Hepatocyte (in vitro differentiated cells): Measurements from ENCODE around the gene ASZ1. TPM values are rescaled to one million over a fixed set of nuclear protein-coding genes. Genes with fewer than 3 reads are reported as not detected.

Experiments used
- DNase-seq: peaks from one replicate; pipeline ENCODE4 v3.0.0-alpha.2; 2016; ENCODE audit warnings: low spot score
- H2AFZ ChIP-seq: fragments of 200-600 bp; sonication (generic); 2 replicates; pipeline ENCODE4 v1.6.0; 2016; ENCODE audit warnings: antibody characterized with exemption, mild to moderate bottlenecking
- H3K27ac ChIP-seq: fragments of 200-600 bp; sonication (generic); 2 replicates; pipeline ENCODE4 v1.5.1; 2016; ENCODE audit warnings: mild to moderate bottlenecking
- H3K27me3 ChIP-seq: fragments of 200-600 bp; sonication (generic); 2 replicates; pipeline ENCODE4 v1.6.1; 2016
- H3K36me3 ChIP-seq: fragments of 200-600 bp; sonication (generic); replicated peaks from 2 replicates; pipeline ENCODE4 v1.5.1; 2016; ENCODE audit warnings: low read depth; ENCODE audit not compliant: insufficient read depth
- H3K4me1 ChIP-seq: fragments of 200-600 bp; sonication (generic); 2 replicates; pipeline ENCODE4 v1.5.1; 2016; ENCODE audit warnings: mild to moderate bottlenecking, moderate library complexity; ENCODE audit not compliant: insufficient read depth
- H3K4me2 ChIP-seq: fragments of 200-600 bp; sonication (generic); 2 replicates; pipeline ENCODE4 v1.6.0; 2016
- H3K4me3 ChIP-seq: fragments of 200-600 bp; sonication (generic); 2 replicates; pipeline ENCODE4 v1.5.1; 2016; ENCODE audit warnings: mild to moderate bottlenecking
- H3K79me2 ChIP-seq: fragments of 200-600 bp; sonication (generic); 2 replicates; pipeline ENCODE4 v1.6.0; 2017; ENCODE audit warnings: mild to moderate bottlenecking
- H3K9me2 ChIP-seq: fragments of 200-600 bp; sonication (generic); replicated peaks from 2 replicates; pipeline ENCODE4 v1.6.0; 2017; ENCODE audit warnings: mild to moderate bottlenecking; ENCODE audit not compliant: insufficient read depth
- H3K9me3 ChIP-seq: fragments of 200-600 bp; sonication (generic); 2 replicates; pipeline ENCODE4 v1.5.1; 2016; ENCODE audit warnings: low read depth, mild to moderate bottlenecking
- H4K20me1 ChIP-seq: fragments of 200-600 bp; sonication (generic); 2 replicates; pipeline ENCODE4 v1.6.0; 2016; ENCODE audit warnings: mild to moderate bottlenecking; ENCODE audit not compliant: insufficient read depth, poor library complexity, severe bottlenecking
- CTCF ChIP-seq: fragments of 200-600 bp; sonication (generic); IDR thresholded peaks from 2 replicates; pipeline ENCODE4 v1.5.1; 2016; ENCODE audit warnings: antibody characterized with exemption, mild to moderate bottlenecking; ENCODE audit not compliant: poor library complexity
- EZH2 ChIP-seq: fragments of 200-600 bp; sonication (generic); IDR thresholded peaks from 2 replicates; pipeline ENCODE4 v1.6.1; 2016; ENCODE audit warnings: antibody characterized with exemption, mild to moderate bottlenecking, borderline replicate concordance
- EZH2phosphoT487 ChIP-seq: fragments of 200-600 bp; sonication (generic); IDR thresholded peaks from one replicate; pipeline ENCODE4 v1.6.1; 2018; ENCODE audit warnings: antibody characterized with exemption, mild to moderate bottlenecking, low read depth, moderate library complexity; ENCODE audit not compliant: unreplicated experiment, severe bottlenecking
- WGBS: methylation state at CpG from one replicate; pipeline ENCODE4 v1.1.6; 2016; ENCODE audit warnings: low lambda C conversion rate; ENCODE audit errors: missing lambda C conversion rate; 5-methylcytosine and 5-hydroxymethylcytosine counted together
- polyA plus RNA-seq: library from polyadenylated mRNA; unstranded; fragments of >200 nt; fragmentation: Nextera tagmentation; extraction: Ambion mirVana; gene quantifications from 2 replicates; pipeline ENCODE4 v1.2.1, GENCODE V29; 2016
- total RNA-seq: library from RNA; depleted of rRNA; stranded (reverse); fragments of >200 nt; gene quantifications from 2 replicates; pipeline ENCODE4 v1.2.3, GENCODE V29; 2014

The ASZ1 gene
- total and polyA plus RNA-seq, 2 experiments from 2014 or later: 0.28 TPM; not detected in 1

- no peaks in the 10 kb centered on the region for H3K36me3 ChIP-seq
- H2AFZ ChIP-seq: peak overlapping the region; percentile 9
- no peaks in the 10 kb centered on the region for H3K4me1 ChIP-seq
- no peak overlapping the region for H3K27ac ChIP-seq
- H3K79me2 ChIP-seq: no peaks in the 10 kb centered on the region
- TF ChIP-seq EZH2 (no peak), CTCF (peak; percentile 71)
- DNase-seq: no peak
- H4K20me1 ChIP-seq: no peaks in the 10 kb centered on the region
- 52% methylated on average over 4 of the region's 4 CpGs for WGBS
- H3K9me3 ChIP-seq: no peaks in the 10 kb centered on the region
- H3K27me3 ChIP-seq: no peaks in the 10 kb centered on the region
- H3K4me2 ChIP-seq: no peak overlapping the region
- H3K4me3 ChIP-seq: no peak overlapping the region
- no peaks in the 10 kb centered on the region for H3K9me2 ChIP-seq
Measured at GRCh38 chr7:117399820-117400422, 27.4 kb downstream of the ASZ1 start.

GRCh38 chr7:117395743-117396142, 31.6 kb downstream of the ASZ1 start:
- Histone ChIP-seq H3K4me1 (no peaks in the 10 kb centered on the region), H3K27ac (no peak overlapping the region), H3K9me3 (no peaks in the 10 kb centered on the region), H2AFZ (no peak overlapping the region), H3K4me2 (no peak overlapping the region), H3K27me3 (no peaks in the 10 kb centered on the region), H3K4me3 (no peak overlapping the region), H3K36me3 (no peaks in the 10 kb centered on the region), H3K9me2 (no peaks in the 10 kb centered on the region), H4K20me1 (no peaks in the 10 kb centered on the region), H3K79me2 (no peaks in the 10 kb centered on the region)
- no peak for TF ChIP-seq EZH2
- no peak for TF ChIP-seq EZH2phosphoT487
- no peak for TF ChIP-seq CTCF
- DNase-seq: no peak

DNA sequence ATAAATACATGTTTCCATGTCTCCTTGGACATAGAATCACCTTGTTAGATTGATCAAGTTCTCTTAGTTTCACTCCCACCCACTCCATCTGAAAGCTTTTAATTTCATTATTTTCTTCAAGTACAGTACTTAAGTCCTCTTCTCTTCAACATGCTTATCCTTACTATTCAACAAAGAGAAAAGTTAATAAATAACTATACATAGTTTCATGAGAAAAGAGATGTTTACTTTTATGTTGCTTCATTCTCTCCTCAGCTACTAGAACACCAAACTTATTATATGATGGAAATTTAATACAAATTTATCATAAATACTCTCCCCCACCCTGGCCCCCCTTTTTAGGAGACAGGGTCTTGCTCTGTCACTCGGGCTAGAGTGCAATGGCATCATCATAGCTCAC, 33.5 kb downstream of the ASZ1 start:
- no peak overlapping the region for H3K4me3 ChIP-seq
- no peaks in the 10 kb centered on the region for H3K36me3 ChIP-seq
- no peaks in the 10 kb centered on the region for H3K27me3 ChIP-seq
- WGBS: 88% methylated on average over 1 of the region's 1 CpG
- no peaks in the 10 kb centered on the region for H3K79me2 ChIP-seq
- no peak for DNase-seq
- H2AFZ ChIP-seq: no peak overlapping the region
- H3K9me3 ChIP-seq: no peaks in the 10 kb centered on the region
- no peaks in the 10 kb centered on the region for H4K20me1 ChIP-seq
- H3K4me1 ChIP-seq: no peaks in the 10 kb centered on the region
- no peaks in the 10 kb centered on the region for H3K9me2 ChIP-seq
- H3K4me2 ChIP-seq: no peak overlapping the region
- H3K27ac ChIP-seq: no peak overlapping the region
- no peak for TF ChIP-seq CTCF
- no peak for TF ChIP-seq EZH2
- TF ChIP-seq EZH2phosphoT487: no peak

DNA sequence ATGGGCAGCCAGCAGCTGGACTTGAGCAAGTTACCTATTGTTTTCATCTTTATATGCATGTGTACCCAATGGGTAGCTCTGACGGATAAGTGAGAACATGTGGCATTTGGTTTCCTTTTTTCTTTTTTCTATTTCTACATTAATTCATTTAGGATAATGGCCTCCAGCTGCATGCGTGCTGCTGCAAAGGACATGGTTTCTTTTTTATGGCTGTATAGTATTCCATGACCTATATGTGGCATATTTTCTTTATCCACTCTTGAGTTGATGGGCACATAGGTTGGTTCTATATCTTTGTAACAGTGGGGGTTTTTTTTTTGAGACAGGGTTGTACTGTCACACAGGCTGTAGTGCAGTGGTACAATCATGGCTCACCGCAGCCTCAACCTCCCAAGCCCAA, 37.4 kb downstream of the ASZ1 start:
- Histone ChIP-seq H3K27ac (no peak overlapping the region), H3K4me1 (peaks cover 6% of the 10 kb centered on the region)
- WGBS: 94% methylated on average over 3 of the region's 3 CpGs

More for the DNA sequence above, 37.4 kb downstream of the ASZ1 start:
- H3K4me3 ChIP-seq: no peak overlapping the region
- no peaks in the 10 kb centered on the region for H3K9me2 ChIP-seq
- no peaks in the 10 kb centered on the region for H3K36me3 ChIP-seq
- H3K4me2 ChIP-seq: no peak overlapping the region
- H3K79me2 ChIP-seq: no peaks in the 10 kb centered on the region
- no peak for TF ChIP-seq EZH2phosphoT487
- TF ChIP-seq CTCF: no peak
- no peak for TF ChIP-seq EZH2
- H4K20me1 ChIP-seq: no peaks in the 10 kb centered on the region
- H2AFZ ChIP-seq: no peak overlapping the region
- no peaks in the 10 kb centered on the region for H3K27me3 ChIP-seq
- no peak for DNase-seq
- no peaks in the 10 kb centered on the region for H3K9me3 ChIP-seq
